ENCODE data around the gene BPIFB3.
"Not testable (repeated sequence)": the region's sequence is repeated elsewhere in the genome, so short reads cannot be mapped to it uniquely, and the experiment has no call there.

BPIFB3 gene

GRCh38 chr20:33028875-33029274 lies 24.8 kb upstream of the BPIFB3 start:
- no peak for DNase-seq

- DNase-seq, result no peak
Observed at GRCh38 chr20:33030076-33030475, 23.6 kb upstream of the BPIFB3 start.

- DNase-seq, result no peak
Observed at GRCh38 chr20:33030569-33030968, 23.1 kb upstream of the BPIFB3 start.

- no peak for DNase-seq
Observed at GRCh38 chr20:33031531-33031930, 22.2 kb upstream of the BPIFB3 start, which contains the start of gene BPIFB6. BPIFB6 (plus strand) TSS chr20:33031648; CDS start chr20:33031648, 0 bp downstream.

GRCh38 chr20:33032555-33032954 lies 21.1 kb upstream of the BPIFB3 start:
- DNase-seq, result no peak

GRCh38 chr20:33033381-33033780 lies 20.3 kb upstream of the BPIFB3 start:
- DNase-seq, result no peak

GRCh38 chr20:33034115-33034514 lies 19.6 kb upstream of the BPIFB3 start:
- no peak for DNase-seq

- no peak for DNase-seq
Observed at GRCh38 chr20:33034901-33035492, 18.7 kb upstream of the BPIFB3 start.

GRCh38 chr20:33037456-33037855 lies 16.2 kb upstream of the BPIFB3 start:
- DNase-seq, result no peak

- no peak for DNase-seq
Observed at GRCh38 chr20:33038243-33038642, 15.5 kb upstream of the BPIFB3 start.

GRCh38 chr20:33042430-33042829 lies 11.3 kb upstream of the BPIFB3 start:
- DNase-seq, result no peak

- DNase-seq, result no peak
Observed at GRCh38 chr20:33042983-33043730, 10.5 kb upstream of the BPIFB3 start.

GRCh38 chr20:33043731-33044181 lies 9.9 kb upstream of the BPIFB3 start:
- no peak for DNase-seq

GRCh38 chr20:33045129-33045721 lies 8.5 kb upstream of the BPIFB3 start:
- DNase-seq, result not testable (repeated sequence)

- no peak for DNase-seq
Observed at GRCh38 chr20:33046412-33046811, 7.3 kb upstream of the BPIFB3 start.

- no peak for DNase-seq
Observed at GRCh38 chr20:33051333-33051732, 2.4 kb upstream of the BPIFB3 start.

GRCh38 chr20:33054381-33054780 lies 678 bp downstream of the BPIFB3 start:
- no peak for DNase-seq

GRCh38 chr20:33054791-33055190 lies 1.1 kb downstream of the BPIFB3 start:
- no peak for DNase-seq

- no peak for DNase-seq
Observed at GRCh38 chr20:33059136-33059535, 5.4 kb downstream of the BPIFB3 start.

- DNase-seq, result no peak
Observed at GRCh38 chr20:33059741-33060390, 6.2 kb downstream of the BPIFB3 start.

GRCh38 chr20:33061658-33062028 lies 7.9 kb downstream of the BPIFB3 start:
- no peak for DNase-seq

- DNase-seq, result no peak
Observed at GRCh38 chr20:33062105-33062824, 8.6 kb downstream of the BPIFB3 start.

- DNase-seq, result no peak
Observed at GRCh38 chr20:33062825-33063149, 9.1 kb downstream of the BPIFB3 start.
